Right lobe of liver (tissue), 6 donors: ENCODE measurements around the gene TOX3. TPM values are rescaled to one million over a fixed set of nuclear protein-coding genes. Genes with fewer than 3 reads are reported as not detected.

Experiments used
- ATAC-seq, 4 donors: fragments of 200-7000 bp; cut with Tn5 transposase; one replicate each; pipeline ENCODE4 v1.9.1; 2020; ENCODE audit warnings: mild to moderate bottlenecking in 4 of 4, moderate library complexity in 4 of 4
- DNase-seq, 3 donors: peaks; one replicate each; pipeline ENCODE4 v3.0.0-alpha.2; 2020
- H3K27ac ChIP-seq, 3 donors: fragments of 200-600 bp; one replicate each; pipeline ENCODE4 v1.8.0; 2022
- H3K27me3 ChIP-seq, 2 donors: fragments of 200-600 bp; one replicate each; pipeline ENCODE4 v1.8.0; 2022
- H3K36me3 ChIP-seq, 4 donors: fragments of 200-600 bp; sonication (generic) in 1 of 4; one replicate each; pipeline versions ENCODE4 v1.5.1 to v1.8.0; 2017 to 2022; ENCODE audit warnings: control low read depth in 1 of 4
- H3K4me1 ChIP-seq, 4 donors: fragments of 200-600 bp; sonication (generic) in 1 of 4; one replicate each; pipeline versions ENCODE4 v1.5.1 to v1.8.0; 2017 to 2022; ENCODE audit warnings: control low read depth in 1 of 4
- H3K4me3 ChIP-seq, 3 donors: fragments of 200-600 bp; one replicate each; pipeline ENCODE4 v1.8.0; 2022
- H3K9me3 ChIP-seq, 4 donors: fragments of 200-600 bp; sonication (generic) in 1 of 4; one replicate each; pipeline versions ENCODE4 v1.5.1 to v1.8.0; 2017 to 2022; ENCODE audit warnings: control low read depth in 1 of 4
- POLR2A ChIP-seq: fragments of 450-650 bp; IDR thresholded peaks from one replicate; pipeline ENCODE4 v1.6.1; 2017; ENCODE audit warnings: antibody characterized with exemption, mild to moderate bottlenecking
- WGBS: methylation state at CpG from one replicate; pipeline ENCODE4 v1.1.6; 2018; ENCODE audit warnings: low coverage, low lambda C conversion rate; ENCODE audit not compliant: insufficient coverage; ENCODE audit errors: missing lambda C conversion rate; 5-methylcytosine and 5-hydroxymethylcytosine counted together
- intact Hi-C, 2 donors: fragments of 100-400 bp; cut with DNase I; formaldehyde crosslinking; loops; one replicate each; pipeline versions ENCODE4 v1.11.2 to v1.14.1; 2022
- total RNA-seq, 6 experiments: library from RNA; depleted of rRNA in 2 of 6; stranded (reverse); fragments of >200 nt in 2 of 6; fragmentation: NEBNext Ultra II Directional in 3 of 6; extraction: Animal tissue kit (Norgen Biotek cat#: 25700) in 3 of 6; gene quantifications; one replicate each; pipeline versions ENCODE4 v1.1.0 to v1.2.4, GENCODE V29; 2016 to 2023
- TF ChIP-seq, protein P1 (sequence below), 4 donors: fragments of 200-600 bp in 3 of 4; fragments of 450-650 bp in 1 of 4; IDR thresholded peaks; one replicate each; pipeline versions ENCODE4 v1.5.1 to v1.8.0; 2016 to 2022; ENCODE audit warnings: antibody characterized with exemption in 4 of 4, mild to moderate bottlenecking in 2 of 4
- donor health status: DM: no; HTN: yes; CAD: no.
- donor health status: DM: no; HTN: no; CAD: no.
- donor health status: DM: no; HTN: no; CAD: no.
- donor health status: DM: no; HTN: yes; CAD: no.
- donor health status: DM: no; HTN: yes; CAD: no.

Gene TOX3
- total RNA-seq, 6 experiments from 2014 or later = 0.92 to 5.8 (median 3.6) TPM

DNA sequence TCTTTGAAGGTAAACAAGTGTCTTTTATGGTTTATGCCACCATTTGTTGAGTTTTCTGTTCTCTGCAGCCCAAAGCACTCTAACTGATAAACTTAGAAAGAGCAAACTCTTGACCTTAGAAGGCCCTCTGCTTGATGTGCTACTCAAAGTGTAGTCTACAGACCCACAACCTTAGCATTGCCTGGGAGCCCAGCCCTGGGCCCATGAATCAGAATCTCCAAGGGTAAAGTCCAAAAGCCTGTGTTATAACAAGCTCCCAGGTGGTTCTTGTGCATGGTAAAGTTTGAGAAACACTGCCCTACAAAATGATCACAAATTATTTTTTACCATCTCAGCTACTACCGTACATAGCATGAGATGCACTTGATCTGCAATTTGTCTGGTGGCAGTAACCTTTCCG, 6.0 kb downstream of the TOX3 start:
- no peak overlapping the region for H3K27ac ChIP-seq
- intact Hi-C loops = no loop called here
- H3K4me1 ChIP-seq = peaks cover 0 to 6% (median 0%) of the 10 kb centered on the region in 4 donors
- TF ChIP-seq, protein P1, sequence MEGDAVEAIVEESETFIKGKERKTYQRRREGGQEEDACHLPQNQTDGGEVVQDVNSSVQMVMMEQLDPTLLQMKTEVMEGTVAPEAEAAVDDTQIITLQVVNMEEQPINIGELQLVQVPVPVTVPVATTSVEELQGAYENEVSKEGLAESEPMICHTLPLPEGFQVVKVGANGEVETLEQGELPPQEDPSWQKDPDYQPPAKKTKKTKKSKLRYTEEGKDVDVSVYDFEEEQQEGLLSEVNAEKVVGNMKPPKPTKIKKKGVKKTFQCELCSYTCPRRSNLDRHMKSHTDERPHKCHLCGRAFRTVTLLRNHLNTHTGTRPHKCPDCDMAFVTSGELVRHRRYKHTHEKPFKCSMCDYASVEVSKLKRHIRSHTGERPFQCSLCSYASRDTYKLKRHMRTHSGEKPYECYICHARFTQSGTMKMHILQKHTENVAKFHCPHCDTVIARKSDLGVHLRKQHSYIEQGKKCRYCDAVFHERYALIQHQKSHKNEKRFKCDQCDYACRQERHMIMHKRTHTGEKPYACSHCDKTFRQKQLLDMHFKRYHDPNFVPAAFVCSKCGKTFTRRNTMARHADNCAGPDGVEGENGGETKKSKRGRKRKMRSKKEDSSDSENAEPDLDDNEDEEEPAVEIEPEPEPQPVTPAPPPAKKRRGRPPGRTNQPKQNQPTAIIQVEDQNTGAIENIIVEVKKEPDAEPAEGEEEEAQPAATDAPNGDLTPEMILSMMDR (IDR thresholded peaks at IDR 0.05) = no peak
- no peak for TF ChIP-seq POLR2A
- no peaks in the 10 kb centered on the region for H3K27me3 ChIP-seq
- H3K9me3 ChIP-seq = no peaks in the 10 kb centered on the region
- DNase-seq (no peak), ATAC-seq (no peak)
- 92% methylated on average over 2 of the region's 2 CpGs for WGBS
- no peak overlapping the region for H3K4me3 ChIP-seq
- no peaks in the 10 kb centered on the region for H3K36me3 ChIP-seq

DNA sequence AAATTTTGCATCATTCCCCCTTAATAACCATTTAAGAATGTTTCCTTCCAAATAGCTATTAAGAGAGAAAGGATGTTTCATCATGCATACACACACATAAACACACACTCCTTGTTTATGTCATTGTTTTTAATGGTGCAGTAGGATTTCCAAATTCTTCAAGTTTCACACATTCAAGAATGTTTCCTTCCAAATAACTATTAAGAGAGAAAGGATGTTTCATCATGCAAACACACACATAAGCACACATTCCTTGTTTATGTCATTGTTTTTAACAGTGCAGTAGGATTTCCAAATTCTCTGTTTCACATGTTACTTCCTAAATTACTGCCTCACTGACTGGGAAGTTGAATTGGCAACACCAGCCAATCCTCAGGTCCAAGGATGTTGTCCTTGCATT, 7.8 kb downstream of the TOX3 start:
- DNase-seq (no peak), ATAC-seq (no peak)
- Histone ChIP-seq H3K4me3 (no peak overlapping the region), H3K36me3 (no peaks in the 10 kb centered on the region), H3K27ac (no peak overlapping the region), H3K4me1 (no peaks in the 10 kb centered on the region), H3K9me3 (no peaks in the 10 kb centered on the region), H3K27me3 (no peaks in the 10 kb centered on the region)
- intact Hi-C loops = no loop called here
- TF ChIP-seq, protein P1 (IDR thresholded peaks at IDR 0.05) = no peak
- no peak for TF ChIP-seq POLR2A

DNA sequence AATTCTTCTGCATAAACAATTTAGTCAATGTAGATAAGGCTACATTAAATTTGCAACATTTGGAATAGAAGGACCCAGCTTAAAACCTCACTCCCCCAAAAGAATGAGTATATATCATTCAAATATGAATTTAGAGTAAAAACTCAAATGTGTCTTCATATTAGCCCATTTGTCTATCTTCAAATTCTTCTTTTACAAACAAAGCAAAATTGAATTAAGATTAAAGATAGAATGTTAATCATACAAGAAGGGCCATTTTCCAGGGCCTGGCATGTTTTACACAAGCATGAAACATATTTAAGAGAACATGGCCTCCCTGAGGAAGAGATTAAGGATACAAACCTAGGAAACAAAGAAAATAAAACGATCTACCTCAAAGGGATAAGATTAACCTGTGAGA, 8.4 kb downstream of the TOX3 start:
- H3K27me3 ChIP-seq = no peaks in the 10 kb centered on the region
- H3K27ac ChIP-seq = no peak overlapping the region
- no peak for DNase-seq
- no peaks in the 10 kb centered on the region for H3K9me3 ChIP-seq
- no peaks in the 10 kb centered on the region for H3K4me1 ChIP-seq
- 65% methylated on average over 1 of the region's 1 CpG for WGBS
- no peak for ATAC-seq
- TF ChIP-seq, protein P1 (IDR thresholded peaks at IDR 0.05) = no peak
- TF ChIP-seq POLR2A = no peak
- no peaks in the 10 kb centered on the region for H3K36me3 ChIP-seq
- intact Hi-C loops = no loop called here
- no peak overlapping the region for H3K4me3 ChIP-seq

DNA sequence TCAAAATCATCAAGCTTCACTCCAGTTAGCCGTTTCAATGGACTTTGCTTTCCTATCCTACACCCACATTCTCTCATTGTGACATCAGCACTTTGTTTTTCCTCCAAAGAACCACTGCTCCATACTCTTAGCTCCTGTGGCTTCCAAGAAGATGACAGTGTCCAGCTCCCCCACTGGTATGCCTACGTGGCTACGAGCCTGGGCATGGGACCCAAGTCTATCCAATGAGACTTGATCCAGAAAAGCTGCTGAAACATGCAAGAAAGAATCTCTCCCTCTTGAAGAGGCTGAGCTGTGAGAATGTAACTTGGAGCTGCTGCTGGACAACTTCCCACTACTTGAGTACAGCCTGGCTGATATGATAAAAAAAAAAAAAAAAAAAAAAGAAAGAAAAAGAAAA, 9.4 kb downstream of the TOX3 start:
- Histone ChIP-seq H3K36me3 (no peaks in the 10 kb centered on the region), H3K4me3 (no peak overlapping the region), H3K27ac (no peak overlapping the region), H3K9me3 (no peaks in the 10 kb centered on the region), H3K4me1 (no peaks in the 10 kb centered on the region), H3K27me3 (no peaks in the 10 kb centered on the region)
- no peak for DNase-seq
- no peak for ATAC-seq
- intact Hi-C loops = no loop called here
- 64% methylated on average over 3 of the region's 3 CpGs for whole genome bisulfite sequencing
- no peak for TF ChIP-seq POLR2A
- TF ChIP-seq, protein P1 (IDR thresholded peaks at IDR 0.05) = no peak

DNA sequence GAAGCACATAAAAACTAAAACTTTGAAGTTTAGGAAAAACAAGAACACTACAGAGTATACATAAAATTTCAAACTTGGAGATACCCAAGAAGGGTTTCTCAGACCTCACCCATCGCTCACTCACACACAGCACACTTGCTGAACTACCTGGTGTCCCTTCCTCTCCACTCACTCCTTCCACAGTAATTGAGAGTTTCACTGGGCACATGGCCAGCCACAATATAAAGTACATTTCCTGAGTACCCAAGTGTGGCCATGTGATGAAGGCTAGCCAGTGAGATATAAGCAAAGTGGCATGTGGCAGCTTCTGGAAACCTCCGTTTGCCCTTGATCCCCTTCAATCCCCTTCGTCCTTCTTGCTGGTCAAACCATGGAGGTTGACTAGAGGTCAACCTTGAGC, 11.9 kb downstream of the TOX3 start:
- TF ChIP-seq POLR2A = no peak
- TF ChIP-seq, protein P1 (IDR thresholded peaks at IDR 0.05) = no peak
- H3K9me3 ChIP-seq = no peaks in the 10 kb centered on the region
- 88% methylated on average over 1 of the region's 3 CpGs for WGBS
- intact Hi-C loops = no loop called here
- no peak for ATAC-seq
- no peak overlapping the region for H3K27ac ChIP-seq
- no peak for DNase-seq
- H3K27me3 ChIP-seq = no peaks in the 10 kb centered on the region
- no peaks in the 10 kb centered on the region for H3K4me1 ChIP-seq
- H3K4me3 ChIP-seq = no peak overlapping the region
- no peaks in the 10 kb centered on the region for H3K36me3 ChIP-seq
